H9 (cell line): ENCODE data around the gene SLC34A3. TPM values are rescaled to one million over a fixed set of nuclear protein-coding genes. Genes with fewer than 3 reads are reported as not detected.

Experiments used
- DNase-seq: peaks from one replicate; pipeline ENCODE4 v3.0.0-alpha.2; 2017
- H2AFZ ChIP-seq: one replicate; pipeline ENCODE4 v1.6.1; 2013; ENCODE audit warnings: mild to moderate bottlenecking, low read length, control low read depth, moderate library complexity
- H2AK5ac ChIP-seq: 2 replicates; pipeline ENCODE4 v1.6.1; 2013; ENCODE audit warnings: low read length, control low read depth, mixed read lengths; ENCODE audit not compliant: insufficient read length
- H2BK120ac ChIP-seq: one replicate; pipeline ENCODE4 v1.6.1; 2013; ENCODE audit warnings: low read depth, mild to moderate bottlenecking, low read length, control low read depth, inconsistent platforms; ENCODE audit not compliant: poor library complexity, severe bottlenecking
- H2BK12ac ChIP-seq: 2 replicates; pipeline ENCODE4 v1.6.1; 2013; ENCODE audit warnings: low read length, control low read depth, mixed read lengths, low read depth; ENCODE audit not compliant: insufficient read length
- H2BK15ac ChIP-seq: 2 replicates; pipeline ENCODE4 v1.6.1; 2013; ENCODE audit warnings: low read depth, low read length, control low read depth
- H2BK20ac ChIP-seq: one replicate; pipeline ENCODE4 v1.6.1; 2013; ENCODE audit warnings: low read depth, mild to moderate bottlenecking, low read length, control low read depth, inconsistent platforms; ENCODE audit not compliant: poor library complexity, severe bottlenecking
- H2BK5ac ChIP-seq: 2 replicates; pipeline ENCODE4 v1.6.1; 2013; ENCODE audit warnings: low read length, control low read depth, mixed read lengths; ENCODE audit not compliant: insufficient read length
- H3K14ac ChIP-seq: 2 replicates; pipeline ENCODE4 v1.6.1; 2013; ENCODE audit warnings: low read length, control low read depth; ENCODE audit not compliant: insufficient read depth
- H3K18ac ChIP-seq: 2 replicates; pipeline ENCODE4 v1.6.1; 2013; ENCODE audit warnings: low read depth, mild to moderate bottlenecking, mixed read lengths, low read length, control low read depth; ENCODE audit not compliant: insufficient read length
- H3K23ac ChIP-seq: 2 replicates; pipeline ENCODE4 v1.6.1; 2013; ENCODE audit warnings: low read length, control low read depth, mixed read lengths, low read depth; ENCODE audit not compliant: insufficient read length
- H3K23me2 ChIP-seq: 2 replicates; pipeline ENCODE4 v1.6.1; 2013; ENCODE audit warnings: low read depth, mild to moderate bottlenecking, mixed read lengths, low read length, control low read depth; ENCODE audit not compliant: insufficient read length, poor library complexity, severe bottlenecking
- H3K27ac ChIP-seq: 2 replicates; pipeline ENCODE4 v1.5.1; 2013; ENCODE audit warnings: low read length, control low read depth, mixed read lengths, low read depth; ENCODE audit not compliant: insufficient read length
- H3K27me3 ChIP-seq: 2 replicates; pipeline ENCODE4 v1.6.1; 2013; ENCODE audit warnings: low read length, control low read depth, inconsistent platforms; ENCODE audit not compliant: insufficient read depth
- H3K4ac ChIP-seq: 2 replicates; pipeline ENCODE4 v1.6.1; 2013; ENCODE audit warnings: low read depth, mild to moderate bottlenecking, control low read depth, inconsistent platforms, low read length, moderate library complexity
- H3K4me1 ChIP-seq: 2 replicates; pipeline ENCODE4 v1.6.1; 2013; ENCODE audit warnings: low read length, control low read depth, inconsistent platforms; ENCODE audit not compliant: insufficient read depth
- H3K4me2 ChIP-seq: 2 replicates; pipeline ENCODE4 v1.6.1; 2013; ENCODE audit warnings: low read length, control low read depth, mixed read lengths; ENCODE audit not compliant: insufficient read length, insufficient read depth
- H3K56ac ChIP-seq: 2 replicates; pipeline ENCODE4 v1.6.1; 2013; ENCODE audit warnings: low read depth, mild to moderate bottlenecking, mixed read lengths, low read length, control low read depth; ENCODE audit not compliant: insufficient read length
- H3K79me1 ChIP-seq: 2 replicates; pipeline ENCODE4 v1.6.1; 2013; ENCODE audit warnings: low read depth, mild to moderate bottlenecking, moderate library complexity, low read length, control low read depth, inconsistent platforms; ENCODE audit not compliant: insufficient read depth, poor library complexity, severe bottlenecking
- H3K79me2 ChIP-seq: 2 replicates; pipeline ENCODE4 v1.6.1; 2013; ENCODE audit warnings: low read length, control low read depth, inconsistent platforms; ENCODE audit not compliant: insufficient read depth
- H3K9ac ChIP-seq: 2 replicates; pipeline ENCODE4 v1.6.1; 2013; ENCODE audit warnings: low read length, control low read depth, mixed read lengths; ENCODE audit not compliant: insufficient read length; ENCODE audit errors: extremely low read depth
- H3K9me3 ChIP-seq: one replicate; pipeline ENCODE4 v1.6.1; 2013; ENCODE audit warnings: low read depth, low read length, inconsistent platforms; ENCODE audit not compliant: control insufficient read depth
- H3T11ph ChIP-seq: one replicate; pipeline ENCODE4 v1.6.1; 2013; ENCODE audit warnings: mild to moderate bottlenecking, low read length, control low read depth, inconsistent platforms
- H4K20me1 ChIP-seq: one replicate; pipeline ENCODE4 v1.6.1; 2013; ENCODE audit not compliant: control insufficient read depth, insufficient read length, insufficient read depth
- H4K5ac ChIP-seq: 2 replicates; pipeline ENCODE4 v1.6.1; 2013; ENCODE audit warnings: low read depth, mild to moderate bottlenecking, mixed read lengths, low read length, control low read depth; ENCODE audit not compliant: insufficient read length
- H4K8ac ChIP-seq: replicated peaks from 2 replicates; pipeline ENCODE4 v1.6.1; 2013; ENCODE audit warnings: low read length, control low read depth, mixed read lengths, low read depth; ENCODE audit not compliant: insufficient read length
- H4K91ac ChIP-seq: 2 replicates; pipeline ENCODE4 v1.6.1; 2013; ENCODE audit warnings: low read depth, mild to moderate bottlenecking, moderate library complexity, mixed read lengths, low read length, control low read depth; ENCODE audit not compliant: insufficient read length
- H3K27ac Mint-ChIP-seq, 3 experiments: 2 replicates in 2 of 3; 3 replicates in 1 of 3; pipeline ENCODE4 v1.8.0; 2020 to 2021; ENCODE audit warnings: mixed read lengths in 3 of 3, mild to moderate bottlenecking in 1 of 3, moderate library complexity in 1 of 3
- H3K27me3 Mint-ChIP-seq: 2 replicates; pipeline ENCODE4 v1.8.0; 2021; ENCODE audit warnings: low read depth, mild to moderate bottlenecking, moderate library complexity, mixed read lengths
- H3K36me3 Mint-ChIP-seq, 3 experiments: 2 replicates in 2 of 3; 3 replicates in 1 of 3; pipeline ENCODE4 v1.8.0; 2020 to 2021; ENCODE audit warnings: low read depth in 3 of 3, mixed read lengths in 3 of 3; ENCODE audit not compliant: insufficient read depth in 1 of 3
- H3K4me1 Mint-ChIP-seq, 2 experiments: 2 replicates each; pipeline ENCODE4 v1.8.0; 2020; ENCODE audit warnings: mixed read lengths in 2 of 2
- H3K4me3 Mint-ChIP-seq, 2 experiments: 2 replicates in 1 of 2; 3 replicates in 1 of 2; pipeline ENCODE4 v1.8.0; 2020 to 2021; ENCODE audit warnings: mild to moderate bottlenecking in 2 of 2, mixed read lengths in 2 of 2, moderate library complexity in 1 of 2
- H3K9me3 Mint-ChIP-seq, 2 experiments: 2 replicates in 1 of 2; 3 replicates in 1 of 2; pipeline ENCODE4 v1.8.0; 2020; ENCODE audit warnings: mild to moderate bottlenecking in 2 of 2, mixed read lengths in 2 of 2, moderate library complexity in 1 of 2
- WGBS: extraction: QIAGEN DNeasy Blood & Tissue Kit; methylation state at CpG from one replicate; pipeline ENCODE4 v1.1.7; 2013; ENCODE audit warnings: missing lambda C conversion rate, low lambda C conversion rate, mixed read lengths; ENCODE audit not compliant: insufficient read length; ENCODE audit errors: extremely low coverage; 5-methylcytosine and 5-hydroxymethylcytosine counted together
- total RNA-seq: library from RNA; stranded (reverse); gene quantifications from 2 replicates; pipeline ENCODE4 v1.2.1, GENCODE V29; 2021
- TF ChIP-seq, protein P1 (sequence below): fragments of 200-600 bp; sonication (generic); conservative IDR thresholded peaks from 3 replicates; pipeline ENCODE4 v1.8.0; 2021; ENCODE audit warnings: antibody characterized with exemption, mild to moderate bottlenecking

SLC34A3 gene
- total RNA-seq, 1 experiment from 2014 or later: not detected

DNA sequence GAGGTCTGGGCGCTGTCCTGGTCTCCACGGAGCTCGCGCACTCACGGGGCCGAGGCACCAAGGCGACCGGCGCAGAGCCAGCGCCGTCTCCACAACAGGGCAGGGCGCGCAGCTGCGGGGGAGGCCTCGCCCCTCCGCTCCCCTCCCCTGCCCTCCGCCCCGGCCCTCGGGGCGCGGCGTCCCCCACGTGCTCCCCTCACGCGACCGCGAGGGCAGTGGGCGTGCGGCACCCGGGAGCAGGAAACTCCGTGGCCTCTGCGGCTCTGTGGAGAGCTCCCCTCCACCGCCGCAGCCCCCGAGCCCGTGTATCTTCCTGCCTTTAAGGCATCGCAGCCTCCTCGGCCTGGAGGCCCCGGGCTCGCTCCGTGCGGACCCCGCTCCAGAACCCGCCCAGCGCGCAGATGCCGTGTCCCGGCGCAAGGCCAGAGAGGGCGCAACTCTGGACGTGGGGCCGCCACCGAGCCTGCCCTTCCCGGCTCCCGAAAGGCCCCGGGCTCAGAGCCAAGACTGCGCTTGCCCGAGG lies 9.7 kb downstream of the SLC34A3 start:
- Histone ChIP-seq H3K23ac (no peak overlapping the region), H3K79me2 (no peaks in the 10 kb centered on the region), H4K20me1 (peaks cover 3% of the 10 kb centered on the region), H4K91ac (no peak overlapping the region), H3K18ac (peak overlapping the region; percentile 14), H3K56ac (no peak overlapping the region), H2AFZ (no peak overlapping the region), H3K23me2 (peaks cover 12% of the 10 kb centered on the region), H3K4me1 (peaks cover 3% of the 10 kb centered on the region; the same call in 1 of the 2 replicates), H3K27me3 (no peaks in the 10 kb centered on the region), H4K5ac (no peak overlapping the region), H2BK5ac (no peak overlapping the region), H2BK120ac (no peak overlapping the region), H4K8ac (no peak overlapping the region), H3K9ac (no peak overlapping the region), H3K14ac (peak overlapping the region; percentile 33), H3T11ph (no peak overlapping the region), H2BK12ac (no peak overlapping the region), H2BK15ac (no peak overlapping the region), H2BK20ac (no peak overlapping the region), H3K27ac (no peak overlapping the region), H3K9me3 (no peaks in the 10 kb centered on the region), H3K4me2 (peak overlapping the region; percentile 7), H3K4ac (no peak overlapping the region), H3K79me1 (no peaks in the 10 kb centered on the region), H2AK5ac (no peak overlapping the region)
- no peak overlapping the region for H3K27ac Mint-ChIP-seq
- no CpG with 5 or more reads among the region's 58 CpGs for WGBS
- TF ChIP-seq, protein P1, sequence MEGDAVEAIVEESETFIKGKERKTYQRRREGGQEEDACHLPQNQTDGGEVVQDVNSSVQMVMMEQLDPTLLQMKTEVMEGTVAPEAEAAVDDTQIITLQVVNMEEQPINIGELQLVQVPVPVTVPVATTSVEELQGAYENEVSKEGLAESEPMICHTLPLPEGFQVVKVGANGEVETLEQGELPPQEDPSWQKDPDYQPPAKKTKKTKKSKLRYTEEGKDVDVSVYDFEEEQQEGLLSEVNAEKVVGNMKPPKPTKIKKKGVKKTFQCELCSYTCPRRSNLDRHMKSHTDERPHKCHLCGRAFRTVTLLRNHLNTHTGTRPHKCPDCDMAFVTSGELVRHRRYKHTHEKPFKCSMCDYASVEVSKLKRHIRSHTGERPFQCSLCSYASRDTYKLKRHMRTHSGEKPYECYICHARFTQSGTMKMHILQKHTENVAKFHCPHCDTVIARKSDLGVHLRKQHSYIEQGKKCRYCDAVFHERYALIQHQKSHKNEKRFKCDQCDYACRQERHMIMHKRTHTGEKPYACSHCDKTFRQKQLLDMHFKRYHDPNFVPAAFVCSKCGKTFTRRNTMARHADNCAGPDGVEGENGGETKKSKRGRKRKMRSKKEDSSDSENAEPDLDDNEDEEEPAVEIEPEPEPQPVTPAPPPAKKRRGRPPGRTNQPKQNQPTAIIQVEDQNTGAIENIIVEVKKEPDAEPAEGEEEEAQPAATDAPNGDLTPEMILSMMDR: peak; percentile 34; the same call in 1 of the 3 replicates
- peak overlapping the region; percentile 74 to 86 for H3K4me3 Mint-ChIP-seq
- peaks cover 19 to 26% (median 24%) of the 10 kb centered on the region in 3 experiments for H3K36me3 Mint-ChIP-seq
- peaks cover under 1% of the 10 kb centered on the region for H3K27me3 Mint-ChIP-seq
- no peak for DNase-seq
- no peaks in the 10 kb centered on the region; a peak in 2 of 5 replicates for H3K9me3 Mint-ChIP-seq
- H3K4me1 Mint-ChIP-seq: peaks cover 25 to 38% of the 10 kb centered on the region in 2 experiments
